Measurements from ENCODE around the gene POLR2M.

POLR2M gene

DNA sequence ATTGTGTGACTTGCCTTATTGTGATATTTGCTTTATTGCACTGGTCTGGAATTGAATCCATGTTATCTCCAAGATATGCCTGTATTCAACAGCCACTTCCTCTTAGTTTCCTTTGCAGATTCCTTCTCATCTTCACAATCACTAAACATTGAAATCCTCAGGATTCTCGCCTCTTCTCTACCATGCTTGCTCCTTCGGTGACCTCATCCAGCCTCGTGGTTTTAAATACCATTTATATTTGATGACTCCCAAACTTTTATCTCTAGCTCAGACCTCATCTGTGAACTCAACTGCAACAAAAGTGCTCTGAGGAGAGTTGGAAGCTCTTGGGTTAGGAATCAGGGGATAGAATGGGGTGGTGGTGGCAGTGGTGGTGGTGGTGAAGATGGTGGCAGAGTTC, 19.9 kb downstream of the POLR2M start:
- H2BK5ac ChIP-seq (ENCODE audit: low read length): no peak overlapping the region
- H3K36me3 ChIP-seq (ENCODE audit: control insufficient read depth, insufficient read depth, low read length): no peaks in the 10 kb centered on the region
- DNase-seq: no peak
- no peak overlapping the region for H2BK15ac ChIP-seq (replicated peaks; ENCODE audit: low read depth)
- H2BK120ac ChIP-seq (ENCODE audit: low read depth, low read length): no peak overlapping the region
- no peaks in the 10 kb centered on the region for H3K79me2 ChIP-seq (ENCODE audit: control insufficient read depth, insufficient read depth, low read length)
- no peak overlapping the region for H4K8ac ChIP-seq (ENCODE audit: low read depth, low read length)
- H2AK5ac ChIP-seq (ENCODE audit: low read length): no peak overlapping the region
- no peak overlapping the region for H3K4ac ChIP-seq (ENCODE audit: low read depth, low read length)
- no peaks in the 10 kb centered on the region for H3K79me1 ChIP-seq (ENCODE audit: low read length)
- no peak overlapping the region for H3K23ac ChIP-seq (ENCODE audit: low read length)
- H3K4me3 ChIP-seq (ENCODE audit: low read length): no peak overlapping the region
- no CpG with 5 or more reads among the region's 3 CpGs for WGBS (ENCODE audit: extremely low coverage, insufficient coverage, low lambda C conversion rate)
- H3K18ac ChIP-seq (ENCODE audit: low read length): no peak overlapping the region
- no peak overlapping the region for H3K27ac ChIP-seq (ENCODE audit: low read depth, low read length)
- no peak overlapping the region for H3K56ac ChIP-seq (ENCODE audit: low read length)
- no peaks in the 10 kb centered on the region for H3K4me1 ChIP-seq (ENCODE audit: control insufficient read depth, low read depth, low read length)
- H3K27me3 ChIP-seq (ENCODE audit: insufficient read depth, low read length, poor library complexity): no peaks in the 10 kb centered on the region
- H4K5ac ChIP-seq (ENCODE audit: low read length): no peak overlapping the region
- H3K4me2 ChIP-seq (ENCODE audit: low read length): no peak overlapping the region
- H3K9ac ChIP-seq (ENCODE audit: low read length): no peak overlapping the region

DNA sequence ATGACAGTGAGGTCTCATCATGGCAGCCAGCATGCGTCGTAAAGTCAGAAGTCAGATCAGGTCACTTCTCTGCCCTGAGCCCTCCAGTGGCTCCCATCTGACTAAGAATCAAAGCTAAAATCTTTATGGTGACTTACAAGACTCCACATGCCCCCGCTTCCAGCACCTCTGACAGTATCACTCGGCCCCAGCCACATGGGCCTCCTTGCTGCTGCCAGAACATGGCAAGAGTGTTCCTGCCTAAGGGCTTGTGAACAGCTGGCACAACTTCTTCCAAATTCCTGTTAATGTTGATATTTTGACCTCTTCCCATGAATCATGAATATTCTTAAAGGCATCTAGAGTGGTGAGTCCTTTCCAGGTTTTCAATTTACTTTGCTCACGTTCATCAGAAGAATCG, 20.5 kb downstream of the POLR2M start:
- H3K27me3 ChIP-seq (ENCODE audit: insufficient read depth, low read length, poor library complexity): no peaks in the 10 kb centered on the region
- no peaks in the 10 kb centered on the region for H3K79me1 ChIP-seq (ENCODE audit: low read length)
- H4K5ac ChIP-seq (ENCODE audit: low read length): no peak overlapping the region
- H3K18ac ChIP-seq (ENCODE audit: low read length): no peak overlapping the region
- H3K36me3 ChIP-seq (ENCODE audit: control insufficient read depth, insufficient read depth, low read length): no peaks in the 10 kb centered on the region
- no CpG with 5 or more reads among the region's 6 CpGs for WGBS (ENCODE audit: extremely low coverage, insufficient coverage, low lambda C conversion rate)
- no peak overlapping the region for H4K8ac ChIP-seq (ENCODE audit: low read depth, low read length)
- DNase-seq: no peak
- H3K9ac ChIP-seq (ENCODE audit: low read length): no peak overlapping the region
- no peak overlapping the region for H2BK15ac ChIP-seq (replicated peaks; ENCODE audit: low read depth)
- H2BK5ac ChIP-seq (ENCODE audit: low read length): no peak overlapping the region
- no peak overlapping the region for H3K23ac ChIP-seq (ENCODE audit: low read length)
- no peak overlapping the region for H2BK120ac ChIP-seq (ENCODE audit: low read depth, low read length)
- no peak overlapping the region for H3K4me3 ChIP-seq (ENCODE audit: low read length)
- no peak overlapping the region for H3K4me2 ChIP-seq (ENCODE audit: low read length)
- no peak overlapping the region for H3K4ac ChIP-seq (ENCODE audit: low read depth, low read length)
- no peaks in the 10 kb centered on the region for H3K4me1 ChIP-seq (ENCODE audit: control insufficient read depth, low read depth, low read length)
- no peak overlapping the region for H2AK5ac ChIP-seq (ENCODE audit: low read length)
- H3K56ac ChIP-seq (ENCODE audit: low read length): no peak overlapping the region
- H3K79me2 ChIP-seq (ENCODE audit: control insufficient read depth, insufficient read depth, low read length): no peaks in the 10 kb centered on the region
- no peak overlapping the region for H3K27ac ChIP-seq (ENCODE audit: low read depth, low read length)

DNA sequence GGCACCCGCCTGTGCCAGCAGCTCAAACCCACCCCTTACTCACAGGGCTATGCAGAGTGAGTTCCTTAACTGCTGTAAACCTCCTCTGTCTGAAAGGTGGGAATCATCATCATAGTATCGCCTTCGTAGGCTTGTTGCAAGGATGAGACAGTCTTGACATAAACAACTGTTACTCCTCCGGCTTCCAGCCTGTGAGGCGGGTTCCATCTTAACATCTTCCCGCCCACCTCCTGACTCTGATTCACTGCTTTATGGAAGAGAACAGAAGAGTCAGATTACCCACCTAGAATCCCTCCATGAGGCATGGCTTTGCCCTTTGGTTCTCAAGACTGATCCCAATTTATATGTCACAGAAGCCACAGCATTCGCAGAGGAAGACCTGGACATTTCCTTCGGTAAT, 21.9 kb downstream of the POLR2M start:
- Histone ChIP-seq H3K79me1 (ENCODE audit: low read length) (no peaks in the 10 kb centered on the region), H2AK5ac (ENCODE audit: low read length) (no peak overlapping the region), H4K5ac (ENCODE audit: low read length) (no peak overlapping the region), H3K27me3 (ENCODE audit: insufficient read depth, low read length, poor library complexity) (no peaks in the 10 kb centered on the region), H2BK5ac (ENCODE audit: low read length) (no peak overlapping the region), H3K36me3 (ENCODE audit: control insufficient read depth, insufficient read depth, low read length) (no peaks in the 10 kb centered on the region), H3K4me1 (ENCODE audit: control insufficient read depth, low read depth, low read length) (no peaks in the 10 kb centered on the region), H4K8ac (ENCODE audit: low read depth, low read length) (no peak overlapping the region), H3K23ac (ENCODE audit: low read length) (no peak overlapping the region), H3K9ac (ENCODE audit: low read length) (no peak overlapping the region), H2BK15ac (replicated peaks; ENCODE audit: low read depth) (no peak overlapping the region), H3K4me2 (ENCODE audit: low read length) (no peak overlapping the region), H3K27ac (ENCODE audit: low read depth, low read length) (no peak overlapping the region), H3K4me3 (ENCODE audit: low read length) (no peak overlapping the region), H3K18ac (ENCODE audit: low read length) (no peak overlapping the region), H3K79me2 (ENCODE audit: control insufficient read depth, insufficient read depth, low read length) (no peaks in the 10 kb centered on the region), H3K56ac (ENCODE audit: low read length) (no peak overlapping the region), H2BK120ac (ENCODE audit: low read depth, low read length) (no peak overlapping the region), H3K4ac (ENCODE audit: low read depth, low read length) (no peak overlapping the region)
- no CpG with 5 or more reads among the region's 8 CpGs for WGBS (ENCODE audit: extremely low coverage, insufficient coverage, low lambda C conversion rate)
- no peak for DNase-seq

DNA sequence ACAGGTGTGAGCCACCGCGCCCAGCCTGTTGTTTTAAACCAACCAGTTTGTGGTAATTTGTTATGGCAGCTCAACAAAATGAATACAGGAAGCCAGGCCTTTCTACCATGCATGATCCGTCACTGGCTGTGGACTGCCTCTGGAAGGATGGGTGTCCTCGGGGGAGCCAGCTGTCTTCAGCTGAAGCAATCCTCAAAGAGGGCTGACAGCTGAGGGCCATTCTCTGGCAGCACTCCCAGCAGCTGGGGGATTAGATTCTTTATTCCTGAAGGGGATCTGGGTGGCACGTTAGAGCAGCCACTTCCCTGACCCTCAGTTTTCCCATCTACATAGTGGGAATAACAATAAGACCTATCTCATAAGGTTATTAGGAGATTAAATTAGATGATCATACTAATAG, 24.4 kb downstream of the POLR2M start:
- H3K36me3 ChIP-seq (ENCODE audit: control insufficient read depth, insufficient read depth, low read length): no peaks in the 10 kb centered on the region
- H3K4me2 ChIP-seq (ENCODE audit: low read length): no peak overlapping the region
- H3K56ac ChIP-seq (ENCODE audit: low read length): no peak overlapping the region
- no peaks in the 10 kb centered on the region for H3K4me1 ChIP-seq (ENCODE audit: control insufficient read depth, low read depth, low read length)
- H3K4me3 ChIP-seq (ENCODE audit: low read length): no peak overlapping the region
- H3K9ac ChIP-seq (ENCODE audit: low read length): no peak overlapping the region
- no peak overlapping the region for H2AK5ac ChIP-seq (ENCODE audit: low read length)
- no peak overlapping the region for H4K8ac ChIP-seq (ENCODE audit: low read depth, low read length)
- H2BK5ac ChIP-seq (ENCODE audit: low read length): no peak overlapping the region
- no peak overlapping the region for H2BK15ac ChIP-seq (replicated peaks; ENCODE audit: low read depth)
- no CpG with 5 or more reads among the region's 5 CpGs for WGBS (ENCODE audit: extremely low coverage, insufficient coverage, low lambda C conversion rate)
- H3K79me2 ChIP-seq (ENCODE audit: control insufficient read depth, insufficient read depth, low read length): no peaks in the 10 kb centered on the region
- no peak overlapping the region for H3K4ac ChIP-seq (ENCODE audit: low read depth, low read length)
- H3K18ac ChIP-seq (ENCODE audit: low read length): no peak overlapping the region
- H4K5ac ChIP-seq (ENCODE audit: low read length): no peak overlapping the region
- no peak overlapping the region for H3K27ac ChIP-seq (ENCODE audit: low read depth, low read length)
- no peak overlapping the region for H2BK120ac ChIP-seq (ENCODE audit: low read depth, low read length)
- DNase-seq: no peak
- no peak overlapping the region for H3K23ac ChIP-seq (ENCODE audit: low read length)
- no peaks in the 10 kb centered on the region for H3K27me3 ChIP-seq (ENCODE audit: insufficient read depth, low read length, poor library complexity)
- no peaks in the 10 kb centered on the region for H3K79me1 ChIP-seq (ENCODE audit: low read length)

DNA sequence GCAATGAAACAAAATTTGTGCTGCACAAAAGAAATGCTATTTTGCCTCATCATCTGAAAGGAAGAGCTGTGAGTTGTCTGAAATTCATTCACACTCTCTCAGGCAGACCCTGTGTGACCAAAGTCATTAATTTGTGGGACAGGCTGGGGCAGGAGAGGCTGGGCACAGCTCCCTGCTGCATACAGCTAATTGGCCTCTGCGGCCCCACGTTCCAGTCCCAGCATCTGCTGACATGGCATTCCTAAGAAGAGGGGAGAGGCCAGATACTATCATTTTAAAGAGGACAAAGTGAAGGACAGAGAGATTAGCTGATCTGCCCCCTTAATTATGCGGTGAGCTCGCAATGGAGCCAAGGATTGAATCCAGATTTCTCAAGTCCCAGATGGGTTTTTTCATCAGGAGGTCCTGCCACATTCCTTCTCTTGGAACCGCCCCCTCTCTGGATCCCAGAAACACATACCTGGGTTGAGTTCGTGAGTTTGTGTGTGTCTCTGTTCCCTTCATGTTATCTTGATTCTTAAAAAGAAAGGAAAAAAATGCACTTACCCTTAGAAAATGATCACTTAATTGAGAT, 25.1 kb downstream of the POLR2M start:
- no peak overlapping the region for H2AK5ac ChIP-seq (ENCODE audit: low read length)
- no peak overlapping the region for H3K9ac ChIP-seq (ENCODE audit: low read length)
- no peak overlapping the region for H3K27ac ChIP-seq (ENCODE audit: low read depth, low read length)
- H3K27me3 ChIP-seq (ENCODE audit: insufficient read depth, low read length, poor library complexity): no peaks in the 10 kb centered on the region
- H3K79me1 ChIP-seq (ENCODE audit: low read length): no peaks in the 10 kb centered on the region
- H4K8ac ChIP-seq (ENCODE audit: low read depth, low read length): no peak overlapping the region
- H2BK5ac ChIP-seq (ENCODE audit: low read length): no peak overlapping the region
- no peak overlapping the region for H4K5ac ChIP-seq (ENCODE audit: low read length)
- no CpG with 5 or more reads among the region's 6 CpGs for WGBS (ENCODE audit: extremely low coverage, insufficient coverage, low lambda C conversion rate)
- H2BK120ac ChIP-seq (ENCODE audit: low read depth, low read length): no peak overlapping the region
- no peak overlapping the region for H2BK15ac ChIP-seq (replicated peaks; ENCODE audit: low read depth)
- H3K36me3 ChIP-seq (ENCODE audit: control insufficient read depth, insufficient read depth, low read length): no peaks in the 10 kb centered on the region
- H3K18ac ChIP-seq (ENCODE audit: low read length): no peak overlapping the region
- no peak overlapping the region for H3K4ac ChIP-seq (ENCODE audit: low read depth, low read length)
- H3K4me3 ChIP-seq (ENCODE audit: low read length): no peak overlapping the region
- no peaks in the 10 kb centered on the region for H3K79me2 ChIP-seq (ENCODE audit: control insufficient read depth, insufficient read depth, low read length)
- H3K56ac ChIP-seq (ENCODE audit: low read length): no peak overlapping the region
- no peak overlapping the region for H3K23ac ChIP-seq (ENCODE audit: low read length)
- no peaks in the 10 kb centered on the region for H3K4me1 ChIP-seq (ENCODE audit: control insufficient read depth, low read depth, low read length)
- H3K4me2 ChIP-seq (ENCODE audit: low read length): no peak overlapping the region
- DNase-seq: peak; percentile 82

Data from mesendoderm (in vitro differentiated cells).